ENCODE results near the gene EPB41L2.
"Not testable (repeated sequence)": the region's sequence is repeated elsewhere in the genome, so short reads cannot be mapped to it uniquely, and the experiment has no call there.

Gene EPB41L2

DNA sequence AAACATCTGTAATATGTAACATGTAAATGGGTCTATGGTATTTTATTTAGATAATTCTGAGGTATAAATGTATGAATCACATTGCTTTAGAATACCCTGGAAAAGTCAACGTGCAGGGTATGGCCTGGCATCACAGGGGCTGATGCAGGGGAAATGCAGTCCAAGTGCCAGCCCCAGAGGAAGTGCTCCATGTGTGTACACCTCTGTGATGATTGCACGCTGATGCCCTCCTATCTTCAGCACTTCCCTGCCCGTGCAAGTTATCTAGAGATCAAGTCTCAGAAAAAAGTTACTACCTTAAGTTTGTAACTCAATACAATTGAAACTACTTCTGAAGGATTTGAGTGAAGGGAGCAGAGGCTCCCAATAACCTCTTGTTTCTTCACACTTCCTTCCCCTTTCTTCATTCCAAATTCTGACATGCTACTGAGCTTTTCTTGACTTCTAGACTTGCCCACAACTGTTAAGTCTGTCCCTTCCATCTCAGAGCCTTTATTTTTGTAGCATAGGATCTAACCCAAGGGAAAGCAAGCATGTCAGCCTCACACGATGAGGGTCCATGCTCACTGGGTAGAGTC, 233.6 kb downstream of the EPB41L2 start:
- peak; percentile 51 for DNase-seq

DNA sequence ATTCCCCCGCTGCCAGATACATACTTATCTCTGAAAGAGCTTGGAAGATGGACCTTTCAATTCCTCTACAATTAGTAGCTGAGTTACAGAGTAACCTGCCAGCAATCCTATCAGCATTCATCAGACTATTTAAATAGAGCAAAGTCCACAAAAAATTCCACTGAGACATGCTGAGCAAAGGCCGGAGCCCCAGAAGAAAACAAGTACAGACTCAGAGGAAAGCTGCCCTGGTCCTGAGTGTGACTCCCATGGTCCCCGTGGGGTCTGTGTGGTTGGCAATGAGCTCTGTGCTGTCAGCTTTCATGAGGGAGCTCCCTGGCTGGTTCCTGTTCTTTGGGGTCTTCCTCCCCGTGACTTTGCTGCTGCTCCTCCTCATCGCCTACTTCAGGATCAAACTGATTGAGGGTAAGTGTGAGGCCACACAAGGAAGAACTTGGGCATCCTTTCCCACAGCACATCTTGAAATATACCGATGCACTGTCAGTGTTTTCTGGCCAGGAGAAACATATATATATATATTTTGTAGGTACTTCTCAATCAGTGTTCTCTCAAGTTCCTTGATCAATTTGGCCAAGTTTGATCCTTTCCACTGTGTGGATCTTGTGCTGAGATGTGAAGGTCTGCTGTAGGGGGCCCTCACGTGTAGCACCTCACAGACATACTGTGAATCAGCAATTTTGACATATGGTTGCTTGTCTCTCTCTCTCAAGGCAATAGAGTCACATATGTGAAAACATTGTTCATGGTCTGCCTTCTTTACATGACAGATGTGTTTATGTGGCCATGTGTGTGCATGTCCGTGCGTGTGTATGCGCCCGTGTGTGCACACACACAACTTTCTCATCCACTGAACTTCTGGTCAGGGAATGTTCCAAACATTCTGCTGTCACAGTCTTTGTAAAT, 235.5 kb downstream of the EPB41L2 start, which contains the start of gene SMLR1:
TSS of gene SMLR1 (plus strand) at position 160 of the 903 bp plus-strand sequence. CDS start at position 168, 8 bp downstream.
- DNase-seq, result no peak

DNA sequence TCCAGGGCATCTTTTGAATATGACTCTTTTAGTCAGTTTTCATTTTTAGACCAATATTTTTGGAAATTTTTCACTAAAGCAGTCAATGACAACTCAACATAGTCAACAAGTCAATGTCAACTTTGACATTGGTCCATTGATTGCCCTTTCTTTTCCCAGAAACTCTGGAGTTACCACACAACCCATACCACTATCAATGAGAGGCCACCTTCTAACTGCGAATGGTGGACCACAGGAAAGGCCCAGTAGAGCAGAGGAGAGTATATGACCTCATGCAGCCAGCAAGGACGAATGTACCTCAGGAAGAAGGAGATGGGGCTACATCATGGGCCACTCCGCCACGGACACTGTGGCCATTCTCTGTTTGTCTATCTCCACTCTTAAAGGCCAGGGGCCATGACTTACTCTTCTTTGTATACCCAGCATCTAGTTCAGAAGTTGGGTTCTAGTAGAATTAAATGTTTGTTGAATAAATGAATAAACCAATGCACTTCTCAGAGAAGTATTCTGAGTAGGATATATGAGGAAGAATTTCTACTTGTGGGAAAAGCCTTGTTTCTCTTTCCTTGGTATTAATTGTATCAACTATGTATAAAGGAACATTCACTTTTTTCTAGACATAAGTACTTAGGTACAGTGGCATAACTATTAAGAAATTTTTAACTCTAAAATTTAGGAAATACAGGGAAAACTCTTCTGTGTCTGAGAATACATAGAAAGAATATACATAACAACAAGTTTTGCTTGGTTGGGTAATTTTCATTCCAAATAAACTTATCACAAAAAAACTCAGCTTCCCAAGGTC, 236.4 kb downstream of the EPB41L2 start:
- DNase-seq, result no peak

DNA sequence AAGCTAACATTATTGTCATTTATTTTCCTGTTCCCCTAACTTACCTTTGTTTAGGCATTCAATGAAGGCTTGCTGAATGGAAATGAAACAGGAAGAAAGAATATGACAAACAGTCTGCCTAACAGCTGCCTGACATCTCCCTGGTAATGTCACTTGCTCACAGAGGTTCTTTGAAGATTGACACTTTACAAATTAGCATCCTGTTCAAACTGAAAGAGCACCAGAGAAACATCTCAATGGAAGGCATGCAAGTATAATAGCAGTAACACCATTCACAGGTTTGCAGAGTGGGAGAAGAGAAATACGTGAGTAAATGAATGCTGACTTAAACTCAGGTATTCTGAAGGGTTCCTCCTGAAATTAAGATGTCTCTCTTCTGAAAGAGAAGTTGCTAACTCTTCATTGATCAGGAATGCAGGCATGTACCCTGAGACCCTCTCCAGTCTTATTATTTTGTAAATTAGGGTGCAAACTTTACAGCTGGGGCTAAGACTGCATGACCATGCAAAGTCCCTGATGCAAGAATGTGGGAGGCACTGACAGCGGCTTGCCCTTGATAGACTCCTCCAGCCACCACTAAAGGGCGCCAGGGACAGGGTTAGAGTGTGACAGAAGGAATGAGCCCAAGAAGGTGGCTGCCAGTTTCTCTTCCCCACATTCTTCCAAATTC, 237.1 kb downstream of the EPB41L2 start:
- DNase-seq, result no peak

DNA sequence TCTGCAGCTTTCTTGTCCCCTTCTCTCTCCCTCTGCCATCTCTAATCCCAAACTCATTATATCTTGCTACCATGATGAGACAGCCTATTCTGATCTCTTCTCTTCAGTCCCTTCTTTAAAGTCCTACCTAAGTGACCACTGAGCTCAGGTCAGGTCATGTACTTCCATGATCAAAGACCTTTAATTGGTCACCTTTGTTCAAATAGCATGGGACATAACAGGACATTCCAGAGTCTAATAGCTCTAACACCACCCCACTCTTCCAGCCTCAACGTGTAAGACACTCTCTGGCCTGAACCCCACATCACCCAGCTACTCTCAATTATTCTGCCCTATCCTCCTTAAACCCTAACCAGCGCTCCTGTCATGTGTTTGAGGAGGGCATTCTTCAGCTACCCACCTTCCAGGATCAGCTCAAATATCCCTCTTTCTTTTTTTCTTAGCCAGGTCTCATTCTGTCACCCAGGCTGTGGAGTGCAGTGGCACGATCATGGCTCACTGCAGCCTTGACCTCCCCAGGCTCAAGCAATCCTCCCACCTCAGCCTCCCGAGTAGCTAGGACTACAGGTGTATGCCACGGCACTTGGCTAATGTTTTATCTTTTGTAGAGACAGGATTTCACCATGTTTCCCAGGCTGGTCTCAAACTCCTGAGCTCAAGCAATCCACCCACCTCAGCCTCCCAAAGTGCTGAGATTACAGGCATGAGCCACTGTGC, 237.9 kb downstream of the EPB41L2 start:
- no peak for DNase-seq

DNA sequence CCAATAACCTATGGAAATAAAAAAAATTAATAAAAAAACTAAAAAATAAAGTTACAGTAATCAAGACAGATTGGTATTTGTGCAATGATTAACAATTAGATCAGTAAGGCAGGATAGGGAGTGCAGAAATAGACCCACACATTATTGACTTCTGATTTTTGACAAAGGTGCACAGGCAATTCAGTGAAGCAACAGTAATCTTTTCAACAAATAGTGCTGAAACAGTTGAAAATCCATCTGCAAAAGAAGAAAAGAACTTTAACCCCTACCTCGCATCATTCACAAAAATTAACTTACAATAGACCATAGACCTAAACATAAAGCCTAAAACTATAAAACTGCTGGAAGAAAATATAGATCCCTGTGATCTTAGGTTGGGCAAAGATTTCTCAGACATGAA, 240.3 kb downstream of the EPB41L2 start:
- no peak for DNase-seq

DNA sequence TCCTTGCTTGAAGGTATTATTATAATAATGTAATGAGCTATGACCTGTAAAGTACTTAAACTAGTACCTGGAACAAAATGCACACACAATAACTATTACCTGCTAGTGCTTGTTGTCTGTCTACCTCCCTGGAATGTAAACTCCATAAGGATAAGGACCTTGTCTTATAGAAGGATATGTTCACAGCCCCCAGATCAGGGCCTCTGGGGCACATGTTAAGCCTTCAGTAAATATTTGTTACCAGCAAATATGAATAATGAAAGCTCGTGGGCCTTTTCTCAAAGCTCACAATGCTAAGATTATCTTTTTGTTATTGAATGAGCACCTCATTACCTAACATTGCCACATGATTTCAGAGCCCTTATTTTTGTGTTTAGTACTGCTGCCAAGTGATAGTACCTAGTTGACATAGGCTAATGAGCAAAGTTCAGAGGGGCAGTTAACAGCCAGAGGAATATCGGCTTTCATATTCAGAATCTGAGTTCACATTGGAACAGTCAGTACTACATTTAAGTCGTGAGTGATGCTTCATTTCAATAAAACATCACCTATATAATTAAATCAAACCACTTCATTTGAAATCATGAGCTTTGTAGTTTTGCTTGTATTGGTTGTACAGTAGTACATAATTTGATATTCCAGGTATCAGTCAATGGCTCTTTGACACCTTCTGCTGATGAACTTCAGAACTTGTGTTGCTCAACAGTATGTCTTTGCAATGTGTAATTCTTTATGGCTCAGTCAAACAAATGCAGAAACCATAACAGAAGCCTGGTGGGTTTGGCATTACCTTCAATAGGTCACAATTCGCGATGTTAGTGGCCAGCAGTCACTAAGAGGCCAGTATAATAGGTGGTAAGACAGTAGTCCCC, 247.6 kb downstream of the EPB41L2 start:
- DNase-seq, result no peak

DNA sequence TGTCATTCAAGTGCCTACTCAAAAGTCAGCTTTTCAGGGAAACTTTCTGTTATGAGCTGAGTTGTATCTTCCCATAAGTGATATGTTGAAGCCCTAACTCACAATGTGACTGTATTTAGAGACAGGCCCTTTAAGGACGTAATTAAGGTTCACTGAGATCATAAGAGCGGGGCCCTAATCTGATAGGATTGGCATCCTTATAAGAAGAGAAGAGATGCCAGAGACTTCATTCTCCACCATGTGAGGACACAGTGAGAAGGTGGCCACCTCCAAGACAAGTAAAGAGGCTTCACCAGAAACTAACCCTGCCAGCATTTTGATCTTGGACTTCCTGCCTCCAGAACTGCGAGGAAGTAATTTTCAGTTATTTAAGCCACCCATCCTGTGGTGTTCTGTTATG, 248.5 kb downstream of the EPB41L2 start:
- DNase-seq, result no peak

DNA sequence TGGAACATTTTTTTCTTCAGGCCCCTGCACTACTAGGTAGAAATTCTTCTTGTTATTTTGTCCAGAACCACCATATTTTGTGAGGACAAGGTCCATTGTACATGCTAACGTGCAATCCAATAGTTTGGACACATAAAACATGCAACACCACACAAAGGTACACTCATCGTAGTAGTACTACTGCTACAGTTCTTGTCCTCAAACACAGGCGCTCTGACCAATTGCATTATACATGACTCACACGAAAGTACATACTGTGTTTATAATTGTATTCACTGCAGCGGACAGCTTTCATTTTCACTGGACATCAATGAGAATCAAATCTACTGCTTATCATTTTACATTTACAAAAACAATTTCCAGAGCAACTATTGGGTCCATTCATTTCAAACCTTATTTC, 251.1 kb downstream of the EPB41L2 start:
- DNase-seq, result no peak

DNA sequence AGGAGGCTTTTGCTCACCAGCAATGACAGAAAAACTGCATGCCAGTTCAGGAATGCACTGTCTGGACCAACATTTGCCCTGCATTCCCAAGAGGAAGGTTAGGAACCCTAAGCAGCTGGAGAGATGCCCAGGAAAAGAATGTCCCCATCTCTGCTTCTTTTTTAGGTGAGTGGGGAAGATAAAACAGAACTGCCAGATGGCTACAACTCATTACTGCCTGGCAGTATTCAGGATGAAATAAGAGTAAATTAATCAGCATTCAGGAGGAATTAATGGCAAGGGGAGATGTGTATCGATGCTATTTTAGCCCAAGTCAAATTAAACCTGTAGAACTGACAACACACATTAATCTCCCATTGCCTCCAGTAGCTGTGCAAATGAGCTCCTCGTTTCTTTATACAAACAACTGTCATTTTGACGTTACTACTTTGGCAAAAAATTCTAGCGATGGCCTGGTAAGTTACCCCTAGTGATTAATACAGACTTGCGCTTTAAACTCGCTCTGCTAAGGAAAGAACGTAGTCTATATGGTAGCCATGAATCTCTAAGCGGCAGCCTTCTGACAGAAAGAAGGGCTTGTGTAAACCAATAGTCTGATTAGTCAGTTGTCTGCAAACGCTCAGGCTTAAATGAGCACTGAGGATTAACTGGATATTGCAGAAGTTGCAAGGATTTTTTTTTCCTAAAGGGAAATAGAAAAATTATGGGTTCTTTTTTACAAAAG, 252.6 kb downstream of the EPB41L2 start:
- no peak for DNase-seq

DNA sequence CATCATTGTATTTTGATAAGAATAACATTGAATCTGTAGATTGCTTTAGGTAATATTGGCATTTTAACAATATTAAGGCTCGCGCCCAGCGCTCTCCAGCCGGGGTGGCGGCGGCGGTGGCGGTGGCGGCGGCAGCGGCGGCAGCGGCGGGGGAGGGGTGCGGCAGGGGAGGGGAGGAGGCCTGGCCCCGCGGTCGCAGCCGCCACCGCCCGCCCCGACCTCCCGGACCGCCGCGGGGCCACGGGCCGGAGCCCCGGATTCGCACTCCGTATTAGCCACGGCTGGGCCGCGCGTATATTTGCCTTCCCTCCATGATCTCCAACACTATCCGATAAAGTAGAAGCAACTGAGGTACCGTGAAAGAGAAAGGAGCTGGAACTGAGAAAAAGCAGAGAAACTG, 261.7 kb downstream of the EPB41L2 start:
- DNase-seq, result not testable (repeated sequence)

DNA sequence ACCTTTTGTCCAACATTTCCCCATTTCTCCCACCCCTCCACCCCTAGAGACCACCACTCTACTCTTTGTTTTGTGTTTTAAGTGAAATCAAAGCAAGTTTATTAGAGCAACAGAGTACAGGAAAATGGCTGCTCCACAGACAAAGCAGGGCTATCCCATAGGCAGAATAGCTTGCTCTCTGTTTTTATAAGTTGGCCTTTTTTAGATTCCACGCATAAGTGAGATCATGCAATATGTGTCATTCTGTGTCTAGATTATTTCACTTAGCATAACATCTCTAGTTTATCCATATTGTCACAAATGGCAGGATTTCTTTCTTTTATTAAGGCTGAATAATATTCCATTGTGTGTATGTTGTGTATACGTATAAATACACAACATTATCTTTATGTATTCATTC, 266.0 kb downstream of the EPB41L2 start:
- no peak for DNase-seq

DNA sequence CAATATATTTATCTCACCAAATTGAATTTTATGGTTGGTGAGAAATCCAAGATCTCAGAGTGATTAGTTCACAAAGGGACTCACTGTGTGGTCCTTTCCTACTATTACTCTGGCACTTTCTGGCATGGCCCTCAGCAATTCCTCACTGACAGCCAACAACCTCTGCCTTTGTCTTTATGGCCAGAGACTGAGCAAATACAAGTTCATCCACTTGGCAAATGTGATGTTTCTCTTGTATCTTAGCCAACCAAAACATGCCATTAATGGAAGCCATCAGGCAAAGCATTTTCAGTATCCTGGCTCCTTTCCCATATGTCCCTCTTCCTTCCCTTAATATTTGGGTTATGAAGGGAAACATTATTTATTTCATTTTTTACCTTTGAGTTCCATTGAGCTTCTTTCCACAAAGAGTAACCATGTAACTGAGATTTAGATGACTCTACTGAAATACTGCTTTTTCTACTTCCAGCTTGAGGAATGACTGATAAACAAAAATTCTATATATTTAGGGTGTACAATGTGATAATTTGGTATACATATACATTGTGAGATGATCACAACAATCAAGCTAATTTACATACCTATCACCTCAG, 266.6 kb downstream of the EPB41L2 start:
- DNase-seq, result no peak

DNA sequence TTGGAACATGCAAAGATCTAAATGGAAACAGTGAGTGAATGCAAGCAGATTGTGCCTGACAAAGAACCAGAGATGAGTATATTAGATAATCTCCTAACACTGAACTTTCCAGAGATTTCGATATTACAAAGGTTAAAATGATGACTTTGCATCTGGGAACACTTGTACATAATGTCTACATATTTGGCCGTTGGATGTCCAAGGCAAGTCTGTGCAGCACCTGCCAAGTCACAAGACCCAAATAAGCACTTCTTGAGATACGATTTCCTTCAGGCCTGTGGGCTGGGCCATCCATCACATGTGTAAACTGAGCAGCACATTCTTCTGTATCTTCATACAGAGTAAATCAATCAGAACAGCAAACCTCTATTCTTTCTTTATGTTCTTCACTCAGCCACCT, 268.3 kb downstream of the EPB41L2 start:
- DNase-seq, result no peak

DNA sequence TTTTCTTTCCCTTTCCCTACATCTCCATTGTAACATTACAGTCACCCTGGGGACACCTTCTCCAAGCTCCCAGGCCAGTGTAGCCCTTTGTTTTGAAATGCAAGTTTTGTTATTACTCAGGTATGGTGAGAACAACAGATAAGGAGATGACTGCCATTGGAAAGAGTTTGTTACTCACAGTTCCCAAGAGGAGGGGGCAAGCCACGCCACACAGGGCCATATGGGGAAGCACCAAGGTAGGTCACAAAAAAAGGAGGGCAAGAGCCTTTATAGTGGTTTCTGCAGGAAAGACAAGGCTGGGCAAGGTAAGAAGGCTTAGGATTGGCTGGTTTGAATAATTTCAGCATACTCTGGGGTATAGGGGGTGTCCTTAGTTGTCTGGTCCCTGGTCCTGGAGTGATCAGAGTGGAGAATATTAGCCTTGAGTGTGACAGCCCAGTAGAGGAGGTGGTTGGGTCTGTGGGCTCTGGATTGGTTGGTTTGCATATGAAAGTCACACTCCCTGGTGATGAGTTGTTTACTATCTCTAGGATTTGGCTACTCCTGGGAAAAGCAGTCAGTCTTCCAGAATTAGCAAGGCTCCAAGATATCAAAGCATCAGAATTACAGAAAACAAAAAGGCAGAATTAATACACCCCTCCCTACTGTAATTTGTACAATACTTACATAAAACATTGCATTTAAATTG, 268.9 kb downstream of the EPB41L2 start:
- DNase-seq, result no peak

All from hematopoietic multipotent progenitor cell treated with erythropoietin and hydrocortisone succinate and interleukin-3 and kit ligand, for 4 days (in vitro differentiated cells).